GM18508 (cell line): Measurements from ENCODE around the gene RAB22A.
"Not testable (repeated sequence)": the region's sequence is repeated elsewhere in the genome, so short reads cannot be mapped to it uniquely, and the experiment has no call there.

Experiments used
- ATAC-seq: cut with Tn5 transposase; IDR thresholded peaks from one replicate; pipeline ENCODE4 v1.9.1; 2021; ENCODE audit warnings: moderate number of reproducible peaks; ENCODE audit not compliant: insufficient read depth, unreplicated experiment

The RAB22A gene

GRCh38 chr20:58340151-58340550, 30.6 kb downstream of the RAB22A start:
- ATAC-seq: no peak

- no peak for ATAC-seq
Observed at GRCh38 chr20:58340853-58341252, 31.3 kb downstream of the RAB22A start.

DNA sequence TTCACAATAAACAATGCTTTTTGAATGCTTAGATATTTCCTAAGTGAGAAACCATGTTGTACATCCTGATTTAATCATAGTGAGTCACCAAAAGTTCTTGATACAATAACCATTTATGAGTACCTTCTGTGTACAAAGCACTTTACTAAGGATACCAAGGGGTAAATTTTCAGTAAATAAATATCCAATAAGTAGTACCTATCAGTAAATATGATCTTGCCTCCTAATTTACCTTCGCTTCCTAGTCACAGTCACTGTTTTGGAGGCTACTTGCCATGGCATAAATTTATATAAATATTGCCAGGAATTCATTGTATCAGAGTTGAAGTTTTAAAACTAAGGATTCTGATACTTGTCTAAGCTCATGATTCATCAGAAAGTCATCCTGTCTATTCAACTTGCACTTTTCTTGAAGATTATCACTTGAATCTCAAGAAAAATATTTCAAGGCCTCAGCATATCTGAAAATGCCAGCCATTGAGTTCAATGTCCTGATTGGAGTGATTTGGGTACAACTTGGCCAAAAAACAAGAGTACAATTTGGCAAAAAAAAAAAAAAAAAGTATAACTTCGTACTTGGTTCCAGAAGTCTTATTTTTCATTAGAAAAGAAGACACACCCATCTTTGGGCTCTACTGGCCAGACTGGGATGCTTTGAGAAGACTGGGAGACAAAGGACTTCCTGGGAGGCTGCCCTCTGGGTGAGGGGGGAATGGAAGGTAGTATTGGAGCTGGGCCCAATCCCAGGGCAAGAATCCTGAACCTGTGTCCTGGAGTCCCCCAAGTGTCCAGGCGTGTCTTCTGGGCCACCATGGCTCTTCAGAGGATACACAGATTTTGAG, 32.8 kb downstream of the RAB22A start:
- no peak for ATAC-seq

GRCh38 chr20:58344741-58345140, 35.2 kb downstream of the RAB22A start:
- no peak for ATAC-seq

DNA sequence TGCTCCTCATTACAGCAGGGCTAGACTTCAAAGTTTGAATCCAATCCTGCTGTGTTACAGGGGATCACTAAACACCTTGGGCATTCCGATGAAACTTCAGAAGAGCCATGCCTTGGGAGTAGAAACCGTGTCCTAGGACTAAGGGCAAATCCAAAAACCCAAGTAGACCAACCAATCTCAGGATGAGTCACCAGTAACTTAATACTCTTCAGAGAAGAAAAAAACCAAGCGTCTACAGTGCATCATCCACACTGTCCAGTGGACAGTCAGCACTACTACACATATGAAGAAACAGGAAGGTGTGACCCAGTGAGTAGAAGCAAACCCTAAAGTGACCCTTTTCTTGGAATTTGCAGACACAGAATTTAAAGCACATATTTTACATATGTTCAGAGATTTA, 40.1 kb downstream of the RAB22A start:
- no peak for ATAC-seq

DNA sequence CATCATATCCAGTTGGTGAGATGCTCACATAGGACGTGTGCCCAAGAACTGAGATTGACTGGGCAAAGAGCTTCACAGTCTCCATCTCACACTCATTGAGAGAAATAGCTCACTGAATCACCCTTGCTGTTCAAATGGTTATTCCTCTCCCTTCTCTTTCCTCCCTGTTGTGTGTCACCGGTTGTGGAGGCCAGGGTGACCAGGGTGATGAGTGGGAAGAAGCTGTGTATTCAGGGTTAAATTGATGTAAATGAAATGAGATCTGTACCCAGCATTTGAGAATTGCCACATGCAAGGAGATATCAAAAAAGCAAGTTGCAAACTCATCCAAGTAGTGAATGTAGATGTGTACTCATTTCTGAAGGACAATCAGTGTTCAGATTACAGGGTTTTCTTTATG, 43.0 kb downstream of the RAB22A start:
- no peak for ATAC-seq

GRCh38 chr20:58359441-58359840, 49.9 kb downstream of the RAB22A start:
- ATAC-seq: no peak

DNA sequence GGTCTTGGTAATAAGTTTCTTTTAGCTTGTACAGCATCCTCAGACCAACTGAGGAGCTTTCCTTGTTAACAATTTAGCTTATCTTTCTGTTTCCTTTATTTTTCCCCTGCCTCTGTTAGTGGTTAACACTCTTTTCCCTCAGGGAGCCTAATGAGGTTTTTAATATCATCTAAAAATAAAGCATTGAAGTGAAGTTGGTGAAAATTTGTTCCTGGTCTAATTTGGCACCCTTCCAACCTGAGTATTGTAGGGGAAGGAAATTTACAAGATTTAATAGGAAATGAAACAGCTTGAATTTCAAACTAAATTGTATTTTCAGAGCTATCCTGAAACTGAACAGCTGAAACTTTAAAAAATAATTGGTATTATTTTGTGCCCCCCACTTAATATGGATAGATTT, 51.4 kb downstream of the RAB22A start:
- no peak for ATAC-seq

- ATAC-seq: no peak
Observed at GRCh38 chr20:58361481-58362205, 52.1 kb downstream of the RAB22A start.

DNA sequence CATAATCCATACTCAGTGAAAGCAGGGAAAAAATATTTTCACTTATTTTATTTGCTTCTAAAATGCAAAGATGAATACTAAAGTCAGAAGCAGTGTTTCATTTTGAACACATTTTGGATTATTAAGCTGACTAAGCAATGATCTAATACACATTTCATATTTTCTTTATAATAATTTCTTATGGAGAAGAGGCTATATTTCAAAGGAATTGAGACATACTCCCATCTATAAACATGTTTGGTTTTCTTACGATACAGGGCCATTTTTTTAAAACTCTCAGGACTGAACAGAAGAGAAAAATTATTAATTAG, 52.6 kb downstream of the RAB22A start:
- ATAC-seq: no peak

DNA sequence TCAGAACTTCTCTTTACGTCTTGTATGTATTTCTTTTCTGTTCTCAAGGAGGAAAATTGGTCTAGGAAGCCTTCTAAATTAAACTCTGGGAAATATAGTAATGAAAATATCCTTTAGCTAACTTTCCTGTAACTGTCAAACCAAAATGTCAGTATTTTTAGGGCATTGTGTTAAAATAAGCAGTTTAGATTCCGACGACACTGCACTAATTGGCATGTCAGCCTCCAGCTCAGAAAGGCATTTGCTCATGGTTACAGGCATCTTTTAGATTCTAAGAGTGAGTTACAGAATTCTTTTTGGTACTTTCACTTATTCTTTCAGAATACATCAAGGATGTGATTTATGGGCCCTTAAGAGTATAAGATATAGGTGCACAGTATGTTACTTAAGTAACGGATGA, 53.5 kb downstream of the RAB22A start:
- ATAC-seq: no peak

GRCh38 chr20:58366866-58367265, 57.4 kb downstream of the RAB22A start:
- no peak for ATAC-seq

DNA sequence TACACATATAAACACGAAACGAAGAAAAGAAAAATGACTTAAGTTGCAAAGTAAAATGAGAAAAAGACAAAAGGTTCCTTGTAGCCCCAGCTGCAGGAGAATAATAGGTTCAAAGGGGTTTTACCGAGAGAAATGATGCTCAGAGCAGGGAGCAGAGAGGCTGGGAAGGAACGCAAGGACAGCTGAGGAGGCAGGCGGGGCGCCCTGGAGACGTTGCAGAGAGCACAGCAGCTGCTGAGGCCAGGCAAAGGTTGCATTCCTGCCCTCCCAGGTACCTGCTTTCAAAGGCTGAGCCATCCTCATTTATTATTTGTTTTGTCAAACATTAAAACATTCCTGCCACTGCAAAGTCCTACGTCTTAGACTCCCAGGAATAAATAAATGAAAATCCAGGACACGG, 63.3 kb downstream of the RAB22A start:
- ATAC-seq: no peak

- not testable (repeated sequence) for ATAC-seq
Observed at GRCh38 chr20:58373296-58373695, 63.8 kb downstream of the RAB22A start.

- no peak for ATAC-seq
Observed at GRCh38 chr20:58374027-58374850, 64.7 kb downstream of the RAB22A start.

DNA sequence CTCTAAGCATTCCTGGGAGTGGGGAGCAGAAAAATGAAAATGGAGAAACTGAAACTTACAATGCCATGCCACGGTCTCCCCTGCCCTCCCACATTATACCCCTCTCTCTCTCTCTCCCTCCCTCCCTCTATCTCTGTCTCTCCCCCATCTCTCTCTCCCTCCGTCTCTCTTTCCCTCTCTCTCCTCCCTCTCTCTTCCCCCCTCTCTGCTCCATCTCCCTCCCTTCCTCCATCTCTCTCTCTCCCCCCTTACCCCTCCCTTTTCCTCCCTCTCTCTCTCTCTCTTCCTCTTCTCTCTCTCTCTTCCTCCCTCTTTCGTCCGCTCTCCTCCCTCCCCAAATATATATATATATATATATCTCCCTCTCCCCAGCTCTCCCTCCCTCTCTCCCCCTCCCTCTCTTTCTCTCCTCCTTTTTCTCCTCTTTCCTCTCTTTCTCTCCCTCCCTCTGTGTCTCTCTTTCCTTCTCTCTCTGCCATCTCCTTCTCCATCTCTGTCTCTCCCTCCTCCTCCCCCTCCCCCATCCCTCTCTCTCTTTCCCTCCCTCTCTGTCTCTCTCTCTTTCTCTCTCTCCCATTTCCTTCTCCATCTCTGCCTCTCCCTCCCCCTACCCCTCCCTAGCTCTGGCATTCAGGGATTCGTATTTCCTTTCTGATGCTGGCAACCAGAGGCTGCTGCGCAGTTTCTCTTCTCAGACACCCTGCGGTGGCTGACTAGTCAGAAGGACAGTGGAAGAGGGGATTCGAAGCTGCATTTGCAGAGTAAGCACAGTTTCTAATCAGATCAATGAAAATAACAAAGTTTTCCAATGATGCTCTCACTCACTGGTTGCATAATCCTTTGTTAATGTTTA, 65.6 kb downstream of the RAB22A start:
- no peak for ATAC-seq

- ATAC-seq: no peak
Observed at GRCh38 chr20:58375759-58376352, 66.3 kb downstream of the RAB22A start.

GRCh38 chr20:58377017-58377416, 67.5 kb downstream of the RAB22A start:
- ATAC-seq: no peak

- no peak for ATAC-seq
Observed at GRCh38 chr20:58377766-58378401, 68.4 kb downstream of the RAB22A start.
